GM18502 (cell line): ENCODE measurements around the gene PLSCR4.

Experiments used
- ATAC-seq: cut with Tn5 transposase; IDR thresholded peaks from one replicate; pipeline ENCODE4 v1.9.1; 2021; ENCODE audit warnings: mild to moderate bottlenecking; ENCODE audit not compliant: unreplicated experiment, poor library complexity

The PLSCR4 gene

DNA sequence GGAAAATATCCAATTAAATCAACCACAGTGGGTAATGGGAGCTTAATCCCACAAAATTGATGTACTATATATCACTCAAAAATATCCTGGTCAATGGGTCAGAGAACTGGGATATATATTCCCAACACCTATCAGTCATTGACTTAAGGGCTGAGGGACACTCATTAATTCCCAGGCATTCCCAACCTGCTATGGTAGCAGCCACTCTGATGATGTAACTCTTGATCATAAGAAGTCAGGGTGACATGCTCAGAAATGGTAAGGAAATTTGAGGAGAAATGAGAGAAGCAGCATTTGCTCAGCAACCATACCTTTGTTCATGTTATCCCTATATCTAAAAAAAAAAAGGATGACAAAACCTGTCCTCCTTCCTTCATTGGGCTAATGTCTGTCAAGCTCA is 86.8 kb downstream of the PLSCR4 start:
- ATAC-seq: no peak

DNA sequence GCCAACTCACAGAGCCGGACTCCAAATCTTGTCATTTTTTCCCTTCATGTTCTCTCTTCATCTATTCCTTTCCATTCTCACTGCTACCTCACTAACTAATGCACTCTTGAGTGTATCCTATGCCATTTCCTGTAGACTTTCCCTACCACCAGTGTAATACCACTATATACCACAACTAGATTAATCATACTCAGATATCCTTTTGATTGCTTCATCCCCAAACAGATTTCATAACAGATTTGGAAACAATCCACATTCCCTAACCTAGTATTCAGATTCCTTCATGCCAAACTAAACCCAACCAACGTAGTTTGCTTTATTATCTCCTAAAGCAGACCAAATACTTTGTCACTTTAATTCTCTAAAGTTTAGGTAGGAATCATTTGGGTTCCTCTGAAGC is 87.3 kb downstream of the PLSCR4 start:
- ATAC-seq: no peak

- no peak for ATAC-seq
These were observed 88.3 kb downstream of the PLSCR4 start for GRCh38 chr3:146162561-146162960.

- ATAC-seq: no peak
These were observed 89.3 kb downstream of the PLSCR4 start for GRCh38 chr3:146161663-146162002.

- peak; percentile 59 for ATAC-seq
These were observed 89.8 kb downstream of the PLSCR4 start, which contains the start of gene PLOD2 for GRCh38 chr3:146160964-146161662. TSS of gene PLOD2 (minus strand) at chr3:146161184. CDS start at chr3:146160989, 195 bp downstream.

- peak; percentile 17 for ATAC-seq
These were observed 90.5 kb downstream of the PLSCR4 start for GRCh38 chr3:146160321-146160963.

GRCh38 chr3:146159616-146160320 is 91.1 kb downstream of the PLSCR4 start:
- no peak for ATAC-seq

DNA sequence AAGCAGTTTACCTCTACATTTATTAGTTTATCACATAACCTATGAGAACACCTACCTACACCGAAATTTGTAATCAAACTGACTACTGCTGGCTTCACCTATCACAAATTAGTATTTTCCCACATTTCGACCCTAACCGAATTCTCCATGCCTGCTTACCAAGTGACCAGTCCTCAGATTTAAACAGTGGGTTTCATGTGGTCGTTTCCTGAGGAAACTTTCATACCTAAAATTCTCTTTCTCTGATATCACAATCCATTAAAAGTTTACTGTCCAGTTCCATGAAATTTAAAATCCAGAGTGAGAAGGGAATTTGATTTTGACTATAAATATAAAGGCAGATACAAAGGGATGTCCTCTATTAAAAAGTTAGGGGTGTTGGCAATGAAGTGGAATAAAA is 91.9 kb downstream of the PLSCR4 start:
- no peak for ATAC-seq

- no peak for ATAC-seq
These were observed 93.4 kb downstream of the PLSCR4 start for GRCh38 chr3:146157325-146158060.

GRCh38 chr3:146156666-146157314 is 94.1 kb downstream of the PLSCR4 start:
- ATAC-seq: no peak

GRCh38 chr3:146156095-146156494 is 94.8 kb downstream of the PLSCR4 start:
- ATAC-seq: no peak

DNA sequence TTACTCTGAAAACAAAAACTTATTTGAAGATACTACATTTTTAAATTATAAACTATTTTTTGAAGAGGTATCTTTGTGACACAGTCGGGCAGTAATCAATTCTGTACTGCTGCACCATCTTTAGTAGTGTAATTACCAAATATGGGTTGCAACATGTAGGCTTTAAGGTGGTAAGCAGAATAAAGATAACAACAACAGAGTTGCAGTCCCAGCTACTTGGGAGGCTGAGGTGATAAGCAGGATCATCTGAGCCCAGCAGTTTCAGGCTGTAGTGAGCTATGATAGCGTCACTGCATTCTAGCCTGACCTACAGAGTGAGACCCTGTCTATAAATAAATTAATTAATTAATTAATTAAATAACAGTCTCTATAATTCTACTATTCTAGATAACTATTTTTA is 95.9 kb downstream of the PLSCR4 start:
- ATAC-seq: no peak

DNA sequence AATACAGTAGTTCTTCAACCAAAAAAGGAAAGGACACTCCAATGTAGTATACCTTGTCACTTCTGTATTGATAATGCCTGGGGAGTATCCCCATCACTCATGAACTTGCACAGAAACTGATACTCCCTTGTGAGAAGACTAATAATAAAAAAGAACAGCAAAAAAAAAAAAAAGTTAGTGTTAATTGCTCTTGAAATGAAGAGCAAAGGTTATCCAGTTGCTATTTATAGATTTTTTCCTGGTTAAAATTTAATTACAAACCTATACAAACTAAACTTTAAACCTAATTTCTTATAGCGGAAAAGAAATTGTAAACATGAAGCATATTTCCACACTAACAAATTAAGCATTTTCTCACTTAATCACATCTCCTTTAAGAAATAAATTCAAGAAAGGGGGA is 96.6 kb downstream of the PLSCR4 start:
- ATAC-seq: no peak

GRCh38 chr3:146153429-146153828 is 97.5 kb downstream of the PLSCR4 start:
- ATAC-seq: no peak

- no peak for ATAC-seq
These were observed 98.1 kb downstream of the PLSCR4 start for GRCh38 chr3:146152834-146153233.

- no peak for ATAC-seq
These were observed 102.4 kb downstream of the PLSCR4 start for GRCh38 chr3:146148468-146148931.

DNA sequence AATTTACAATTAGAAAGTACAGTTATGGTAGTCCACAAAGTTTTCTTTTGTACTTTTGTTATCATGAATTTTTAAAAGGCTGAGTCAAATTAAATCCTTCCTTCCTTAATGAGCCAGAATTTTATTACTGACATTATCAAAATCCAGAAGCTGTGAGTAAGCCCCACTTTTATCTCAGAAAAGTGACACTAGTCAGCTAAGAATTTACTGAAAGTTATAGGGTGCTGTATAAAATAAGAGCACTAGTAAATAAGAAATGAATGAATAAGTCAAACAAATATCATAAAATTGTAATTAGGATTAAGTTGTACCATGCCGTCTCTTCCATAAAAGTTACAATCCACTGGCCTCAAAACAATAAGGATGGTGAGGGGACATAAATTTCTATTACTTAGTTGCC is 105.3 kb downstream of the PLSCR4 start:
- ATAC-seq: no peak

- ATAC-seq: no peak
These were observed 108.1 kb downstream of the PLSCR4 start for GRCh38 chr3:146142757-146143156.
